ENCODE measurements around the gene ASCL2. TPM values are rescaled to one million over a fixed set of nuclear protein-coding genes. Genes with fewer than 3 reads are reported as not detected.

ASCL2 gene
- total RNA-seq, 1 donor = not detected

GRCh38 chr11:2300290-2300935 lies 30.0 kb upstream of the ASCL2 start:
- no peak for DNase-seq (ENCODE audit: low read depth)
- TF ChIP-seq CTCF (IDR thresholded peaks at IDR 0.05; ENCODE audit: insufficient read depth, low read length) = no peak
- no peak overlapping the region for H3K4me3 ChIP-seq (ENCODE audit: low read depth, low read length)

DNA sequence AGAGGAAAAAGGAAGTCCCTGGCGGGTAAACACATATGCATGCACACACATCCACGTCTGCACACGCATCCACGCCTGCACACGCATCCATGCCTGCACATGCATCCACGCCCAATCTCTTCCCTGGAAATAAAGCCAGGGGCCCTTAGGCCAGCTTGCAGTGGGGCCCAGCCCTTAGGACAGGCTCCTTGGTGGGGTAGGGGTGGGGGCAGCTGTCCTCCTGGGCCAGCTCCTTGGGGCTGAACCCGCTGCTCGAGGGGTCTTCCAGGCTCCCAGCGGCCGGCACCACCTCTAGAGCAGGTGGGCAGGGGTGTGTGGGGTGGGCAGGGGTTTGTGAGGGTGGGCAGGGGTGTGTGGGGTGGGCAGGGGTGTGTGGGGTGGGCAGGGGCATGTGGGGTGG lies 29.4 kb upstream of the ASCL2 start:
- no peak for TF ChIP-seq CTCF (IDR thresholded peaks at IDR 0.05; ENCODE audit: insufficient read depth, low read length)
- H3K4me3 ChIP-seq (ENCODE audit: low read depth, low read length) = no peak overlapping the region
- DNase-seq (ENCODE audit: low read depth) = no peak

DNA sequence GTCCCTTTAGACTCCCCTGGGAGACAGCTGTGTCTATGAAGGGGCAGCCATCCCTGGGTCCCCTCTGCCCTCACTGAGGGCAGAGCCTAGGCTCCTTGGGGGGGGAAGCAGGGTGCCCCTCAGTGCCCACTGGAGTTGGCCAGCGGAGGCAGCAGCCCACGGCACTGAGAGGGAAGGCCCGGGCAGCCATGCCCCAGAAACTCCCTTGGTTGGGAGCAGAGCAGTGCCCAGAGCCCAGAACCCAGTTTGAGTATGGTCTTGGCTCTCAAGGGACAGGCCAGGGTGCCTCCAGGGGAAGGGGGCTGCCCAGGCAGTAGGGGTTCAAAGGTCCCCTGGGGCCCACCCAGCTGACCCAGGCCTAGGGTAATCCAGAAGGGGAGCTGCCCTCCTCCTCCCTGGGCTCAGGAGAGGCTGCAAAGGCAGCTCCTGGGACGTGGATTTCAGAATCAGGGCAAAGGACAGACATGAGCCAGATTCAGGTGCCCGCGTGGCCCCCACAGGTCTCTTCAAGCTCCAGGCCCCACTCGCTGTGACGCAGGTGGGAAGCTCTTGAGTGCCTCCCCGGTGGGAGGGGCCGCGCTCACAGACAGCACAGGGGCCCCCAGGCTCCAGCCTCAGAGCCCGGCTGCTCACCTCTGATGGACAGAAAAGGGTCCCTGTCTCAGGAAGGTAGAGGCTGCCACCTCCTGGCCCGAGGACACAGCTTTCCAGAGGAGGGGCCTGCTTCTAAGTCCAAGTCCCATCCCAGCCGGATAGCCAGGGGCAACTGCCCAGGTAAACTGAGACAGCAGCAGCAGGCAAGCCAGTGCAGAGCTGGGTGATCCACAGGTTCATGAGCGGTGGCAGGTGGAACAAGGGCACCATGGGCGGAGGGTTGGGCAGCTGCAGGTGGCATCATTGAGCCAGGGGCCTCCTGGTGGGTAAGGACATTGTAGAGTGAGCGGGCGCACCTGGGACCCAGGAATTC lies 28.7 kb upstream of the ASCL2 start:
- TF ChIP-seq CTCF (IDR thresholded peaks at IDR 0.05; ENCODE audit: insufficient read depth, low read length) = peak; percentile 13
- DNase-seq (ENCODE audit: low read depth) = no peak
- no peak overlapping the region for H3K4me3 ChIP-seq (ENCODE audit: low read depth, low read length)

- DNase-seq (ENCODE audit: low read depth) = no peak
- H3K4me3 ChIP-seq (ENCODE audit: low read depth, low read length) = no peak overlapping the region
- no peak for TF ChIP-seq CTCF (IDR thresholded peaks at IDR 0.05; ENCODE audit: insufficient read depth, low read length)
These were observed 27.9 kb upstream of the ASCL2 start for GRCh38 chr11:2298131-2298794.

GRCh38 chr11:2297623-2298030 lies 27.2 kb upstream of the ASCL2 start:
- TF ChIP-seq CTCF (IDR thresholded peaks at IDR 0.05; ENCODE audit: insufficient read depth, low read length) = no peak
- no peak for DNase-seq (ENCODE audit: low read depth)
- H3K4me3 ChIP-seq (ENCODE audit: low read depth, low read length) = no peak overlapping the region

DNA sequence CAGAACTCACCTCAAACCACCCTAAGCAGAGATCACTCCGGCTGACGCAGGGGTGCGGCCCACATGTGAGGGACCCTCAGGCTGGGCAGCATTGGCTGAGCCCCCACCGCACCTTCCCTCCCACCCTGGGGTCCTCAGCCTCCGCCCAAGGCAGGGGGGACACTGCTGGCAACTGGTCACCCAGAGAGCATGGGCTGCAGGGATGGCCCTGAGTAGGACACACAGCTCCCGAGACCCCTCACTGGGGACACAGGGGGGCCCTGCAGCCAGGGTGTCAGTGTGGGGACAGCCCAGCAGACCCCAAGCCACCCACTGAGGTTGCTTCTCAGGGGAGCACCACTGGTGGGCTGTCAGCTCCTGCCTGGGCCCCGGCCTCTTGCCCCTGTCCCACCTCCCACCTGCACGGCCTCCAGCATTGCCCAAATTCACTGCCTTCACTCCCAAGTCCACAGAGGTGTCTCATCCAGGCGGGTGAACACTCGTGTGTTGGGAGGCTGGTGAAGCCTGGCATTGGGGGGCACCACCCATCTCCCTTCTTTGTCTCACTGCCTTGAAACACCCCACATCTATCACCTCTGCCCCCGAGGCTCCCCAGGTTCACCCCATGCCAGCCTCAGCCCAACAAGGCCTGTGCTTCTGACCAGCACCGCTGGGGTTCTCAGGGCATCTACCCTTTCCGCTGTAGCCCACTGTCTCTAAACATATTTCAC lies 26.7 kb upstream of the ASCL2 start:
- no peak for DNase-seq (ENCODE audit: low read depth)
- TF ChIP-seq CTCF (IDR thresholded peaks at IDR 0.05; ENCODE audit: insufficient read depth, low read length) = no peak
- H3K4me3 ChIP-seq (ENCODE audit: low read depth, low read length) = no peak overlapping the region

Measured in fibroblast of the aortic adventitia (primary cell).